Ureter (tissue), 1 donor: ENCODE results near the gene SLC26A9. TPM values are rescaled to one million over a fixed set of nuclear protein-coding genes. Genes with fewer than 3 reads are reported as not detected.

Source experiments
- DNase-seq: peaks from one replicate; pipeline ENCODE4 v3.0.0-alpha.2; 2020; ENCODE audit warnings: low spot score
- total RNA-seq: library from RNA; stranded (reverse); gene quantifications from one replicate; pipeline ENCODE4 v1.2.4, GENCODE V29; 2023
- donor health status: DM: yes; HTN: yes; CAD: no.

SLC26A9 gene
- total RNA-seq, 1 donor from 2014 or later = 0.13 TPM

GRCh38 chr1:205947024-205947423 is 3.8 kb upstream of the SLC26A9 start:
- DNase-seq = peak; percentile 52

DNA sequence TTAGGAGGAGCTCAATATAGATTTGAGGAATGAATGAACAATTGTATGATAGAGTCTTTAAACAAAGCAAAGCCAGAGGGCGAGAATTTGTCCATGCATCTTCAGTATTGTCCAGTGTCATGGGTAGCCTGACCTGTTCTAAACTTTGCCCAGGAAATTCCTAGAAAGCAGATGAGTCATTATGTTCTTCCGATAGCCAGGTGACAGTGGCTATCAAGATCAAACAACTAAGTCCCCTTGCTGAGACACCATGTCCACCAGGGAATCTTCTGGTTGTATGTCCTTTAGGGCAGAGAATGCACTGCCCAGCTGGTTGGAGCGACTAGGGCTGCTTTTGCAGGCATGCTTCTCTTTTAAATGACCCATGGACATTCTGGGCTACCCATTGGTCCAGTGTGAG is 1.8 kb upstream of the SLC26A9 start:
- DNase-seq = no peak

GRCh38 chr1:205944525-205944924 is 1.3 kb upstream of the SLC26A9 start:
- no peak for DNase-seq

DNA sequence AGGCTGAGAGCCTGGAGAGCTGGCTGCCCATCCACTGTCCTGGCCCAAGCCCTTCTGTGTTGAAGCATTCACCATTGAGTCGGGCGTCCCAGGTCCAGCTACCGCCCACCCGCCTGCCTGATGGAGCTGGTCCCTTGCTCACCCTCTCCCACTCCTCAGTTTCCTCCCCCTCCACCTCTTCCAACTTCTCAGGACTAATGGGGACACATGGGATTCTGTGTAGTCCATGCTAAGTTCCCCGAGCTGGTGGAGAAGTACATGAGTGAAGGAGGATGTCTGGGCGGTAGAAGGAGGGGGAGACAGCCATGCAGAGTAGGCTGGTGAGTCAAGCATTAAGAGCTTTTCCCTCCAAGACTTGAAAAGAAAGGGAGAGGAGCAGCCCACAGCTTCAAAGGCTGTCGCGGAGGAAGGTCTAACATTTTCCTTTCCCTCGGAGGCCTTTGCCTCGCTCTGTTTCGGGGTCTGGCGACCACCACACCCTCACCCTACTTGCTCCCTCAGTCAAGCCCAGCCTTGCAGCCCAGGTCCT is 561 bp downstream of the SLC26A9 start:
- DNase-seq = no peak

DNA sequence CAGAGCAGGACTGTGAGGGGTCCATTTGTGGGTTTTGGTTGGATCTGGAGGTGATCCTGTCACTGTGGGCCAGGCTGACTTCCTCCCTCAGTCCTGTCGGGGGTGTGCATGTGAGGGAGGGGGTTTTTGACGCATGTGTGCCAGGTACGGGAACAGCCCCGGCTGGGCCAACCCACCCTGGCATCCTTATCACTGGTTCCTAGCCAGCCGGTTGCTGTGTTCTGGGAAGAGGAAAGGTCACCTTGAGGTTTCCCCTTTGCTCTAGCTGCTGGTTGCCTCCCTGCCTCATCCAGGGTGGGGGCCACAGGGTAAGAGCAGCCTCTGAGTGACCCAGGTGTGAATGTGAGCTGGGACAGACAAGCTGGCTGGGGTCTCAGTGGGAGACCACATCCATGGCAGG is 2.5 kb downstream of the SLC26A9 start:
- DNase-seq = no peak

DNA sequence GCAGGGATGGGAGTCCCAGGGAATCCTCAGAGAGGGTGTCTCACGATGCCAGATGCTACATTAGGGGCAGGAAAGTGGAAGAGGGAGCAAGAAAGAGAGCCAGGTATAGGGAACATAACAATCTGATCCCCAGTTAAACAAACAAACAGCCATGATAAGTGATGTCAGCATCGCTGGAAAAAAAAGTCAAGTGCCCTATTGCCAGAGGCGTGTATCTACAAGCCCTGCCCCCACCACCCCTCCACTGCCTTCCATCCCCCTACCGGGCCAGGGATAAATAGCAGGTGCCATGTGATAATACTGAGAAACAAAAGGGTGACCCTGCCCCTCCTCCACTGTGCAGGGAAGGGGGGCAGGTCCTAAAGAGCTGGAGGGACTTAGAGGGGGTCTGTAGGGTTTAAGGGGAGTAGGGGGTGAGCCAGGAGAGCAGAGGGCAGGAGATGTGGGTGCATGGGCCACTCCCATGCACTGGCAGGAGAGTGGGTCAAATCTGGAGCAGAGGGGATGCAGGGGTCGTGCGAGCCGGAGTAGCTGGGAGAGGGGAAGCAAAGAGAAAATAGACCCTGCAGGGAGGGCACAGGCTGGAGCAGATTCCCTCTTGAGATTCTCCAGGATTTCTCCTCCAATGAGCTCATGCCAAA is 3.4 kb downstream of the SLC26A9 start:
- DNase-seq = no peak

GRCh38 chr1:205938682-205939081 is 4.6 kb downstream of the SLC26A9 start:
- no peak for DNase-seq

- no peak for DNase-seq
Measured at GRCh38 chr1:205936846-205937586, 6.2 kb downstream of the SLC26A9 start.

DNA sequence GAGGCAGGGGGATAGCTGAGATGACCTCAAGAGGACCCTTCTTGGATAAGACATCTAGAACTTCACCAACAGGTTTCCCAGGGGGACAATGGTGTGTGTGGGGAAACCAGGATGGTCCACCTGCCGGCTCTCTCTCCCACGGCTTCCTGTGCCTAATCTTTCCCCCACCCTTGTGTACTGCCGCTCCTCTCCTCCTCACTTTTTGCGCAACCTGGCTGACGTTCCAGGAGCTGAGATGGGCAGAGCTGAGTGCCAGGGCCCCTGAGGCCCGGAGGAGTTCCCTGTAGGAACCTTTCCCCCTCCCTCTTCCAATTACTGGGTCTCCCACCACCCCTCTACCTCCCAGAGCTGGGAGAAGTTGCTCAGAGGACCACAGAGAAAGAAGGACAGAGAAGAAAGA is 6.9 kb downstream of the SLC26A9 start:
- DNase-seq = no peak

- DNase-seq = no peak
Measured at GRCh38 chr1:205935869-205936268, 7.4 kb downstream of the SLC26A9 start.

DNA sequence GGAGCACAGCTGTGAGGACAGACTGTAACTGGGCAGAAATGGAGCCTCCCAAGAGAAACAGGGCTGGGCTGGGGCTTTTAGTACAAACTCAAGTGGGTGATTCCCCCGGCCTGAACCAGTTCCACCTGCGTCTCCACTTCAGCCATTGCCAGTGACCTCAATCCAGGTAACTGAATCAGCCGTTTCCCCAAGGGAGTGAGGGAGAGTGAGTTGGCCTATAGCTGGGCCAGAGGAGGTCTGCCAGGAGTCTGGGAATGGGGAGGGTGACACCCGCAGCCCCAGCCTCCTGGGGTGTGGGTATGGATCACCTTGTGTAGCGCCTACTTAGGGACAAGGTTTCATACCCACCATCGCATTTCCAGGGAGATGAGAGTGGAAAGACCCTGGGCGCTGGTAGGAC is 8.5 kb downstream of the SLC26A9 start:
- peak; percentile 61 for DNase-seq

GRCh38 chr1:205933671-205934618 is 9.3 kb downstream of the SLC26A9 start:
- no peak for DNase-seq

GRCh38 chr1:205932776-205933175 is 10.5 kb downstream of the SLC26A9 start:
- no peak for DNase-seq

DNA sequence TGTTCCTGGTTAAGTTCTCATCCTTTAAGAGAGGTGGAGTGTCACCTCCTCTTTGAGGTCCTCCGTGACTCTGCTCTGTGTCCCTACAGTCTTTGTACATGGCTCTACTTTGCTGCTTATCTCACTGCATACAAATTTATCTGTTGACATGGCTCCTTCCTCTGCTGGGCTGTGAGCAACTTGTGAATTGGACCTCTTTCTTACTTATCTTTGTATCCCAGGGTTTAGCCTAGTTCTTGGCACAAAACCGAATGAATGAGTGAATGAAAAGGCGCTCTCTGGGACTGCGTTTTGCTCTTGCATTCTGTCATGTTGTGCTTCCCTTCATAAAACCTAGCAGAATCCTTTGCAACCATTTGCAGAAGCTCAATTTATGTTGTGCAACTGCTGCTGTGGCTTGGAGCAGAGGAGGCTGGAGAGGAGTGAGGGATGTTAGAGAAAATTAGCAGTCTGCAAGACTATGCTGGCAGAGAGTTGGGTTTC is 12.4 kb downstream of the SLC26A9 start:
- no peak for DNase-seq

DNA sequence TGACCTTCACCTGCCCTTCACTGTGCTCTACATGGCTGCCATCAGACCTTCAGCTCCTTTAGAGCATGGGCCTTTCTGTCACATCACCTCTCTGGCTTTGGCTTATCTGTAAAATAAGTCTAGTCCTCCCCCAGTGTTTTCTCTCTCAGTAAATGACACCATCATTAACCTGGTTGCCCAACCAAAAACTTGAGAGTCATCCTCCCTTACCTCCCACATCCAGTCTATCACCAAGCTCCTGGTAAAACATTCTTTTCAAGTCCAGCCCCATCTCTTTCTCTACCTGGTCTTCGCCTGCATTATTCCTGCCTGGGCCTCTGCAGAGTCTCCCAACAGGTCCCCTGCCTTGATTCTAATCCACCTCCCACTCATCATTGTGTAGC is 13.1 kb downstream of the SLC26A9 start:
- no peak for DNase-seq

DNA sequence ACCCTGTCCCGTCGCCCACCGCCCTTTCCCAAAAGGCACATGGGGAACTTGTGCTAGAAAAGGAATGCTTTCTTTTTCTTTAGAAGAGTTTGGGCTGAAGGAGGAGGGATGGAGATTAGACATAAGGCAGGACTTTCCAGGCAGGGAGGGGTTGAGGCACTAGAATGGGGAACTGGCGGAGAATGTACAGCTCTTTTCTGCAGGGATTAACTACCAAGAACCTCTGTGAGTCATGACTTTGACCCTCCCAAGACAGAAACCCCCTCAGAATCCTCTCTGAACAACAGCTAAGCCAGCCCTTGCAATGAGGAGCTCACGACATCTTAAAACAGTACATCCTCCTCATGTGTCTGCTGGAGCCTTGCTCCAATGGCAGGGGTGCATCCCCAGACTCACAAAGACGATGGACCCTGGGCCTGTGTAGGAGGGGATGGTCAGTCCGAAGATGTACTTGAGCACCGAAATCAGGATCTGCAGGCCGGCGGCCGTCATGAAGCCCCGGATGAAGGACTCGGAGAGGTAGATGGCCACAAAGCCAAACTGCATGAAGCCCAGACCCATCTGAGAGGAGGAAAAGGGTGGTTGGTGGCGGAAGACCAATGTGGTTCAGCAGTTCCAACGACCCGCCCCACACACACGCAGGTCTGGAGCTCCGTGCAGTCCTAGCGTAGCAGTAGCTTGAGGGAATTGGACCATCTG is 13.6 kb downstream of the SLC26A9 start:
- no peak for DNase-seq

DNA sequence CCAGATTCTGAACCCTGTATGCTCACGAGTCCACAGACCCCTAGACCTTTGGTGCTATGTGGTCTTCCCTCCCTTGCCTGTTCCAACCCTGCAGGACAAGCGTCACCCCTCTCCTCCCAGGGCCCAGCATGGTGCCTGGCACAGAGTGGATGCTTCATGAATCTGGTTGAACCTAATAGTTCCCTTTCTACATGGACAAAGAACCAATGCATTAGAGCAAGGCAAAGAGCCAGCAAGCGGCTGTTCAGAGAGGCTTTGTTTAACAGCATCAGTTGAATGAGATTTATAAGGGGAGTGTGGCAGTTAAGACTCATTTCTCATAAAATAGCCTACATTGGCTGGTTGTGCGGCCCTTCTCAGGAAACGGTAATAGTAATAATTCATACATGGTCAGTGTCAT is 14.9 kb downstream of the SLC26A9 start:
- DNase-seq = no peak

GRCh38 chr1:205927676-205928075 is 15.6 kb downstream of the SLC26A9 start:
- no peak for DNase-seq

GRCh38 chr1:205927247-205927646 is 16.0 kb downstream of the SLC26A9 start:
- DNase-seq = no peak

DNA sequence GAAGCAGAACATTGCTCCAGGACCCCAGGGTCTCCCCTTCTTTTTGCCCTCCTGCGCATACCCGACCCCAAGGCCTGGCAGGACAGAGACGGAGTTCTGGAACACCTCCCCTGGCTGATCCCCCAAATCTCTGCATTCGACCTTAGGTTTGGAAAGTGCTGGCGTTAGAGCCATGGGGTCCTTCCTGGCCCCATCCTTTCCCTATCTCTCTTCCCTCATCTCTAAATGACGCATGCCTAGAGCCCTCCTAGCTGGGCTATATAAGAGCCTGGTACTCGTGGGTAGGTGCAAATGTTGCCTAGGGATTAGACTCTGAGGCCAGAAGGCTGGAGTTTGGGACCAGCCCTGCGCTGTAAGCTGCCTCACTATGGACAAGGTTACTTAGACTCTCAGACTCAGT is 16.6 kb downstream of the SLC26A9 start:
- DNase-seq = no peak

DNA sequence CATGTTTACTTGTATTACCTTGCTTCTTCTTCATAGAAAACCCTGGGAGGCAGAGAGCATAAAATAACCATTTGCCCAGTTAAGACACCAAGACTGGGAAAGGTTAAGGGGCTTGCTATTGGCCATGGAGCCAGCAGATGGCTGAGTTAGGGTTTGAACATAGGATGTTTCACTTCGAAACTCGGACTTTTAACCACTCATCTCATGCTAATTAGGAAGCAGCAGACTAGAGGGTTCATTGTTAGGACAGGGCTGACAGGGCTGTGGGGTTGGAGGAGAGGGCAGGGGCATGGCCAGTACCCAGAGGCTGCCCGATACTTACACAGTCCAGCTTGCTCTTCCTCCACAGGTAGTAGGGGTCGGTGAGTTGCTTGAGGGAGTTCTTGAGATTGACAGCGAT is 17.0 kb downstream of the SLC26A9 start:
- DNase-seq = no peak

- no peak for DNase-seq
Measured at GRCh38 chr1:205925736-205926135, 17.5 kb downstream of the SLC26A9 start.
